ENCODE data around the gene DEAF1.

DNA sequence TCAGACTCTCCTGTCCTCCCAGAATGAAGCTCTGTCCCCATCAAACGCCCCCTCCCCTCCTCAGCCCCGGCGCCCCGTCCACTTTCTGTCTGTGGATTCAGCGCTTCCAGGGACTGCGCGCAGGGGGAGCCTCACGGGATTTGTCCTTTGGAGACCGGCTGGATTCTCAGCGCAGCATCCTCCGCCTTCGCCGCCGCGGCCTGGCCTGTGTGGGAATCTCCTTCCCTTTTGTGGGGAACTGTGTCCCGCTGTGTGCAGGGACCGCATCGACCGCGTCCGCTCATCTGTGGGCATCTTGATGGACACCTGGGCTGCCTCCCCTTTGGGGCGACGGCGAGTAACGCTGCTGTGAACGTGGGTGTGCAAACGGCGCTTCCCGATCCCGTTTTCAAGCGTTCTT, 67.0 kb downstream of the DEAF1 start:
- TF ChIP-seq, protein P1, sequence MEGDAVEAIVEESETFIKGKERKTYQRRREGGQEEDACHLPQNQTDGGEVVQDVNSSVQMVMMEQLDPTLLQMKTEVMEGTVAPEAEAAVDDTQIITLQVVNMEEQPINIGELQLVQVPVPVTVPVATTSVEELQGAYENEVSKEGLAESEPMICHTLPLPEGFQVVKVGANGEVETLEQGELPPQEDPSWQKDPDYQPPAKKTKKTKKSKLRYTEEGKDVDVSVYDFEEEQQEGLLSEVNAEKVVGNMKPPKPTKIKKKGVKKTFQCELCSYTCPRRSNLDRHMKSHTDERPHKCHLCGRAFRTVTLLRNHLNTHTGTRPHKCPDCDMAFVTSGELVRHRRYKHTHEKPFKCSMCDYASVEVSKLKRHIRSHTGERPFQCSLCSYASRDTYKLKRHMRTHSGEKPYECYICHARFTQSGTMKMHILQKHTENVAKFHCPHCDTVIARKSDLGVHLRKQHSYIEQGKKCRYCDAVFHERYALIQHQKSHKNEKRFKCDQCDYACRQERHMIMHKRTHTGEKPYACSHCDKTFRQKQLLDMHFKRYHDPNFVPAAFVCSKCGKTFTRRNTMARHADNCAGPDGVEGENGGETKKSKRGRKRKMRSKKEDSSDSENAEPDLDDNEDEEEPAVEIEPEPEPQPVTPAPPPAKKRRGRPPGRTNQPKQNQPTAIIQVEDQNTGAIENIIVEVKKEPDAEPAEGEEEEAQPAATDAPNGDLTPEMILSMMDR (IDR thresholded peaks at IDR 0.05): no peak
- no peak for TF ChIP-seq POLR2A (IDR thresholded peaks at IDR 0.05)
